A673 (cell line): ENCODE results near the gene ETDC.

ENCODE experiments used
- EZH2 ChIP-seq: fragments of 200-600 bp; sonication (generic); IDR thresholded peaks from 2 replicates; pipeline ENCODE4 v1.6.1; 2017; ENCODE audit warnings: borderline replicate concordance, low read depth, mild to moderate bottlenecking, mixed read lengths, antibody characterized with exemption, low read length; ENCODE audit not compliant: poor library complexity, severe bottlenecking
- TF ChIP-seq, protein P1 (sequence below): fragments of 300-800, 200-600 bp; sonication (generic); conservative IDR thresholded peaks from 2 replicates; pipeline ENCODE4 v1.5.1; 2017; ENCODE audit warnings: low read depth, mild to moderate bottlenecking, antibody characterized with exemption, low read length, moderate library complexity, mixed read lengths

GRCh38 chrX:135304741-135305140 is 4.5 kb upstream of the ETDC start:
- TF ChIP-seq, protein P1, sequence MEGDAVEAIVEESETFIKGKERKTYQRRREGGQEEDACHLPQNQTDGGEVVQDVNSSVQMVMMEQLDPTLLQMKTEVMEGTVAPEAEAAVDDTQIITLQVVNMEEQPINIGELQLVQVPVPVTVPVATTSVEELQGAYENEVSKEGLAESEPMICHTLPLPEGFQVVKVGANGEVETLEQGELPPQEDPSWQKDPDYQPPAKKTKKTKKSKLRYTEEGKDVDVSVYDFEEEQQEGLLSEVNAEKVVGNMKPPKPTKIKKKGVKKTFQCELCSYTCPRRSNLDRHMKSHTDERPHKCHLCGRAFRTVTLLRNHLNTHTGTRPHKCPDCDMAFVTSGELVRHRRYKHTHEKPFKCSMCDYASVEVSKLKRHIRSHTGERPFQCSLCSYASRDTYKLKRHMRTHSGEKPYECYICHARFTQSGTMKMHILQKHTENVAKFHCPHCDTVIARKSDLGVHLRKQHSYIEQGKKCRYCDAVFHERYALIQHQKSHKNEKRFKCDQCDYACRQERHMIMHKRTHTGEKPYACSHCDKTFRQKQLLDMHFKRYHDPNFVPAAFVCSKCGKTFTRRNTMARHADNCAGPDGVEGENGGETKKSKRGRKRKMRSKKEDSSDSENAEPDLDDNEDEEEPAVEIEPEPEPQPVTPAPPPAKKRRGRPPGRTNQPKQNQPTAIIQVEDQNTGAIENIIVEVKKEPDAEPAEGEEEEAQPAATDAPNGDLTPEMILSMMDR, result no peak
- no peak for TF ChIP-seq EZH2
